Right renal pelvis (tissue), 4 donors: ENCODE measurements around the gene ADAM19. TPM values are rescaled to one million over a fixed set of nuclear protein-coding genes. Genes with fewer than 3 reads are reported as not detected.

Experiments
- DNase-seq, 4 donors: peaks; one replicate each; pipeline ENCODE4 v3.0.0-alpha.2; 2013; ENCODE audit warnings: low read depth in 4 of 4, low spot score in 3 of 4, missing footprints in 1 of 4
- polyA plus RNA-seq, 4 donors: library from polyadenylated mRNA; unstranded; fragments of 120-200 nt; gene quantifications; one replicate each; pipeline ENCODE4 v1.2.1, GENCODE V29; 2013; ENCODE audit not compliant: insufficient read length in 4 of 4

ADAM19 gene
- polyA plus RNA-seq, 4 donors: 9.1 to 10.5 (median 9.6) TPM

DNA sequence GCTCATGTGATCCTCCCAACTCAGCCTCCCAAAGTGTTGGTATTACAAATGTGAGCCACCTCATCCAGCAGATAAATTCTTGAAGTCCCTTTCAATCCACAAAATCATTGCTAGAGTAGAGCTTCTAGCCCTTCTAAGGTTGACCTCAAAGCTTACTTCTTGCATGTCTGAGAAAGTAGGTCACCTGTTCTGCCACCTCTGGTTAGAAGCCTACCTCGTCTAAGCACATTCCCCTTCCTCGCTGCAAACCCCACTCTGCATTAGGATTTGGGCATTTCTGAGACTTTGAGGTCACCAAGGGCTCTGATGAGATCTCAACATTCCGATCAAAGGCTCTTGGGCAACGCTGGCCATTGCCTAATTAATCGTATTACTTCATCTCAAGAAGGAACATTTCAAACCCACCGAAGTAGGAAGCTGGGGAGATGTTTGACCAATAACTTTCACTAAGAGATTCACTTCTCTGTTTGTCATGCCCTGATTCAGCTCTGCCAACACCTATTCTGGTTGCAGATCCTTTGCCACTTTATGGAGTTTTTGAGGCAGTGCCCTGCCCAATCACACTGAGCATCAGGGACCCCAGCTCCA, 8.6 kb downstream of the ADAM19 start:
- no peak for DNase-seq

GRCh38 chr5:157563929-157564716, 11.5 kb downstream of the ADAM19 start:
- DNase-seq: no peak

- DNase-seq: no peak
These were observed 12.1 kb downstream of the ADAM19 start for GRCh38 chr5:157563373-157563928.

GRCh38 chr5:157562111-157562581, 13.4 kb downstream of the ADAM19 start:
- no peak for DNase-seq

GRCh38 chr5:157561110-157561509, 14.5 kb downstream of the ADAM19 start:
- no peak for DNase-seq

DNA sequence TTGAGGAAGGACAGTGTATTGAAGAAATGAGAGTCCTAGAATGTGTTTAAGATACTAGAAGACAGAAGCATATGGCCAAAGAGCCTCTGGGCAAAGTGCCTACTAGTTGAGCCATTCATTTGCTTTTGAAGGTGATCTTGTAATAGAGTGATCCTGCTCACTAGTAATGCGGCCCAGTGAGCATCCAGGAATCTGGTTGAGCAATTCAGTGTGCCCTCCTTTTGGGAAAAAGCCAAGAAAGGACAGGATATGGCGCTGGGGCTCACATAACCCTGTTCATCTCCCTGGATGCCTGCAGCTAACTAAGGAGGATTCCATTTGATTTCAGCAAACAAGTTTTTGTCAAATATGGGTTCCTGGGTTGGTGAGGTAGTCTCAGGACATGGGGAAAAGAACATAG, 16.3 kb downstream of the ADAM19 start:
- no peak for DNase-seq

- DNase-seq: no peak
These were observed 16.9 kb downstream of the ADAM19 start for GRCh38 chr5:157558681-157559080.

- no peak for DNase-seq
These were observed 17.5 kb downstream of the ADAM19 start for GRCh38 chr5:157558041-157558595.

GRCh38 chr5:157556615-157557418, 18.8 kb downstream of the ADAM19 start:
- DNase-seq: no peak

GRCh38 chr5:157555037-157555640, 20.4 kb downstream of the ADAM19 start:
- no peak for DNase-seq

DNA sequence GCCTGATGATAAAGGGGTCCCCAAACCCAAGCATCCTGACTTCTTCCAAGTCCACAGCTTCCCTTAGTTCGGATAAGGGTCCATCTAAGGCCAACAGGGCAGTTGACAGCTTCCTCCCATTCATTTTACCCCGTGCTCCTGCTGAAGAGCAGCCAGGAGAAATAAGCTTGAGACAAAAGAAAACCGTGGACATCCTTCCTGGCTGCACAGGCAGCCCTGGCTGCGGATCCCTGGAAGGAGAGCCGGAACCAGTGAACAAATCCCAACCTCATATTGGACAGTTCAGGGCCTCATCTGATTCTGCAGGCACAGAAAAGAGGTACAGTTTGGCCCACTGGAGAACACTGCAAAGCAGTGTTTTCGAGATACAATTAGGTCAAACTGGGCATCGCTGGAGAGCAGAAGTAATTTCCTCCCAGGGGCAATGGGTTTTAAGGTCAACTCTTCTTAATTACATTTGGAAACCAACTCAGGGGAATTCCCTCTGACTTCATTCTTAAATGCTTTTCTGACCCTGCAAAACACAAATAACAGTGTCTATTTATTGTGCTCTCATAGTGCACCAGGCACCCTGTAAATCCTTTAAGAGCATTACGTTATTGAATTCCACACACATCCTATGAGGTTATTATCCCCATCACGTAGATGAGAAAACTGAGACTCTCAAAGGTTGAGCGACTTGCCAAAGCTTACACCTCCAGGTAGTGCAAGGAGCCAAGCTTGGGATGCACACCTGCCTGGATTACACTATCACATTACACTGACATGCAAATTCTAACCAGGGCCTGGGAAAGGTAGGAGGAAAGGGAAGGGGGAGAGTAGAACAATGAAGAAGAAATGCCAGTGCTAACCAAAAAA, 21.2 kb downstream of the ADAM19 start:
- DNase-seq: no peak

DNA sequence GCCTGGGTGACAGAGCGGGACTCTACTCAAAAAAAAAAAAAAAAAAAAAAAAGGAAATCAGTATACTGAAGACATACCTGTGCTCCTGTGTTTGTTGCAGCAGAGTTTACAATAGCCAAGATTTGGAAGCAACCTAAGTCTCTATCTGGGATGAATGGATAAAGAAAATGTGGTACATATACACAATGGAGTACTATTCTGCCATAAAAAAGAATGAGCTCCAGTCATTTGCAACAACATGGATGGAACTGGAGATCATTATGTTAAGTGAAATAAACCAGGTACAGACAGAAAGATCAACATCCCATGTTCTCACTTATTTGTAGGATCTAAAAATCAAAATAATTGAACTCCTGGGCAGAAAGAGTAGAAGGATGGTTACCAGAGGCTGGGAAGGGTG, 22.9 kb downstream of the ADAM19 start:
- no peak for DNase-seq

DNA sequence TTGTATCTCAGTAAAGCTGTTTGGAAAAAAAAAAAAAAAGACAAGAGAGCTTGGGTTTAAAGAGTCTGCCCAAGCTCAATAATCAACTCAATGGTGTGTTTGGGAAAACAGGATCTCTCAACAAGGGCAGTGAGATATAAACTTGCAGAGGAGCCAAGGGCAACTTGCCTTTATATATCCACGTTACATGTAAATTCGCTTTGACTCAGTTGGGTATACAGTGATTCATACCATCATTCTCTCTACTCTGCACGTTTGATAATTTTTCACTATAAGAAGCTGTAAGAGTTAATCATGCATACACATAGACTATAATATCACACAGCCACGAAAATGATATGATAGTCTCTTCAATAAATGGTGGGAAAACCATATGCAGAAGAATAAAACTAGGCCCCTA, 24.9 kb downstream of the ADAM19 start:
- DNase-seq: no peak

- no peak for DNase-seq
These were observed 25.5 kb downstream of the ADAM19 start for GRCh38 chr5:157549954-157550549.

DNA sequence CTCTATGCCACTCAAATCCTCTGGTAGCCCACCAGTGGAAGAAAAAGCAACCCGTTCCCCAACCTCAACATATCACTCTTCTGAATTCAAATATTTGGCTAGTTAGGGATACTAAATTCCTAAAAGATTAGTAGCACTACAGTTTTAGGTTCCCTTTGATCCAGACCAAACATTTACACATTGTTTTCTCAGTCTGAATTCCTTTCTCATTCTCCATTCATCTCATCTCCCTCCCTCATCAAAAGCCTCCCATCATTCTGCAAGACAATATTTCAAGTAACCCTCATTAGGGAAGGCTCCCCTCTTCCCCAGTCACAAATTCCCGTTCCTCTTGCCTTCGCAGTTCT, 26.3 kb downstream of the ADAM19 start:
- DNase-seq: no peak

- no peak for DNase-seq
These were observed 26.9 kb downstream of the ADAM19 start for GRCh38 chr5:157548513-157549282.

DNA sequence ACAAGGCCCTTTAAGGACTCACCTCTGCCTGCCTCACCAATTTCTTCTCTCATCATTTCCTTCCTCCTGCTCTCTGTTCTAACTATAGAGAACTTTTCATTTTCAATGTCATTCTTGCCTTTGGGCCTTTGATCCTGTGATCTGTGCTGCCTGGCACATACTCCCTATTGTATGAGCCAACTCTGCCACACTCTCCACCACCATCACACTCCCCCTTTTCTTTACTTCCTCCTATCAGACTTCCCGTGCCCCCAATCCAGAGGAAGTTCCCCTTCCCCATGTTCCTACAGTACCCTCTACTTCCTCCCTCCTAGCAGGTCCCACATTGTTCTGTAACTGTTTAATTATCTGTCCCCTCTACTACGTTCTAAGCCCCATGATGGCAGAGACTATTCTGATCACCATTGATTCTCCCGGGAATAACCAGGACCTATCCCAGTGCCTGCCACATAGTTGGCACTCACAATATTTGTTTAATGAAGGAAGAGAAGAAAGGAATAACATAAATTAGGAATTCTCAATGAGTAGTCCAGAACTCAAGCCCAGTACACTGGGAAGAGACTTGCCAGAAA, 27.5 kb downstream of the ADAM19 start:
- DNase-seq: no peak

DNA sequence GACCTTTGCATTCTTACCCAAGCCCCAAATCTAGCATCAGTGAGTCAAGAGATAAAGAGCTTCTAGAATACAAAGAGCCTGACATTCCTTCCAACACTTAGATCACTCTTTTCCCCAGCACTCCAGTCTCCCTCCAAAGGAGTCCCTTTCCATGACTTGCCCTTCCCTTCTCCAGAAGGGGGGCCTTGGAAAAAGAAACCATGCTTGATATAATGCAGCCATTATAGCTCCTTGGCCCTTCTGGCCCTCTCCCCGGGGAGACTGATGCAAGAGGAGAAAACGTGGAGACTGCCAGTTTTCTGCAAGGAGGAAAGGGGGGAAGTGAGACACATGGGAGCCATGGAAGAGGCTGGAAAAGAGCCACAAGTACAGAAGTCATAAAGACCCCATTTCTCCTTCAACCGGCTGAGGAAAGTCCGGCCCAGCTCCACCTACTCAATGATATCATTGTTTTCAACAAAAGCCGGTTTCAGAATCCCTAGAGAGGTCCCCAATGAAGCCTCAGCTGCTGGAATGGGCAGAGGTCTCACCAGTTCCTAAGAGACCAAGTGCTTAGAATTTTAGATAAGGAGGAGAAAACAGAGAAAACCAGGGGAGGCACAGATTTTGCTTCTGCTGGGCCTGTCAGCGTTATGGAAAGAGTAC, 29.0 kb downstream of the ADAM19 start:
- no peak for DNase-seq
